MCF 10A (cell line): ENCODE data around the gene SLC35G6. TPM values are rescaled to one million over a fixed set of nuclear protein-coding genes. Genes with fewer than 3 reads are reported as not detected.

ENCODE experiments used
- BruUV-seq: library from RNA; stranded (reverse); fragments of 400-500 nt; replicated peaks from 2 replicates; lab custom pipeline; 2021; lab: Mats Ljungman, UMichigan
- CTCF ChIA-PET: fragments of 300-600 bp; sonication (Branson Sonifier 250); formaldehyde crosslinking; extraction: SDS; loops from one replicate; lab custom pipeline; 2021; ENCODE audit warnings: antibody characterized with exemption, inconsistent platforms; lab: Yijun Ruan, JAX
- POLR2A ChIA-PET: fragments of 300-600, 350-650 bp; sonication (Branson Sonifier 250); formaldehyde crosslinking; extraction: SDS; loops from one replicate; lab custom pipeline; 2020; ENCODE audit warnings: antibody characterized with exemption, inconsistent platforms; lab: Yijun Ruan, JAX
- DNase-seq: peaks from one replicate; pipeline ENCODE4 v3.0.0-alpha.2; 2018; ENCODE audit not compliant: unreplicated experiment
- H3K27ac Mint-ChIP-seq: one replicate; pipeline ENCODE4 v1.8.0; 2022; ENCODE audit warnings: mild to moderate bottlenecking, low read depth, mixed read lengths; ENCODE audit not compliant: unreplicated experiment
- H3K27me3 Mint-ChIP-seq: one replicate; pipeline ENCODE4 v1.8.0; 2022; ENCODE audit warnings: mixed read lengths; ENCODE audit not compliant: insufficient read depth, unreplicated experiment
- H3K36me3 Mint-ChIP-seq: one replicate; pipeline ENCODE4 v1.8.0; 2022; ENCODE audit warnings: mild to moderate bottlenecking, moderate library complexity, mixed read lengths; ENCODE audit not compliant: insufficient read depth, unreplicated experiment
- H3K4me1 Mint-ChIP-seq: one replicate; pipeline ENCODE4 v1.8.0; 2022; ENCODE audit warnings: mixed read lengths; ENCODE audit not compliant: insufficient read depth, unreplicated experiment
- H3K4me3 Mint-ChIP-seq: one replicate; pipeline ENCODE4 v1.8.0; 2022; ENCODE audit warnings: mild to moderate bottlenecking, moderate library complexity, mixed read lengths; ENCODE audit not compliant: unreplicated experiment
- H3K9me3 Mint-ChIP-seq: one replicate; pipeline ENCODE4 v1.8.0; 2022; ENCODE audit warnings: mixed read lengths; ENCODE audit not compliant: unreplicated experiment
- CTCF ChIP-seq: fragments of 200-600 bp; IDR thresholded peaks from one replicate; pipeline ENCODE4 v1.8.0; 2022; ENCODE audit warnings: antibody characterized with exemption, mild to moderate bottlenecking; ENCODE audit not compliant: unreplicated experiment
- intact Hi-C: fragments of 100-400 bp; cut with micrococcal nuclease; formaldehyde crosslinking; loops from 2 replicates; pipeline ENCODE4 v1.14.1; 2022
- total RNA-seq: library from RNA; stranded (reverse); gene quantifications from 2 replicates; pipeline ENCODE4 v1.2.3, GENCODE V29; 2022

SLC35G6 gene
- total RNA-seq, 1 experiment from 2014 or later, result not detected

- peak; percentile 82 for DNase-seq
- no peaks in the 10 kb centered on the region for H3K27me3 Mint-ChIP-seq
- BruUV-seq, result no TSS peak
- H3K4me3 Mint-ChIP-seq, result peak overlapping the region; percentile 81
- ChIA-PET POLR2A (interaction anchor here (0.6 to 8.9 kb wide), 27 partner anchors 7 to 749 kb away, joined by 3 to 115 read pairs (median 6); partner anchors contain the start of genes CTDNEP1, KCTD11, MPDU1 and NAA38), CTCF (interaction anchor here (0.6 to 3.8 kb wide), 42 partner anchors 9 to 653 kb away, joined by 3 to 57 read pairs (median 4); partner anchors contain the start of genes KCTD11, PLSCR3, POLR2A and SENP3)
- H3K9me3 Mint-ChIP-seq, result no peaks in the 10 kb centered on the region
- peaks cover 12% of the 10 kb centered on the region for H3K4me1 Mint-ChIP-seq
- peak; percentile 83 for TF ChIP-seq CTCF
- intact Hi-C loops, result loop anchor here (1.0 to 10.0 kb wide), 4 partner anchors 14 to 389 kb away; partner anchors contain the start of genes SENP3, TP53 and WRAP53
- H3K27ac Mint-ChIP-seq, result peak overlapping the region; percentile 92
- no peaks in the 10 kb centered on the region for H3K36me3 Mint-ChIP-seq
These were observed 44.5 kb upstream of the SLC35G6 start for GRCh38 chr17:7436556-7437368.

GRCh38 chr17:7437369-7437863 lies 43.8 kb upstream of the SLC35G6 start:
- peaks cover 12% of the 10 kb centered on the region for H3K4me1 Mint-ChIP-seq
- intact Hi-C loops, result loop anchor here (1.0 to 10.0 kb wide), 4 partner anchors 13 to 390 kb away; partner anchors contain the start of genes SENP3, TP53 and WRAP53
- H3K27ac Mint-ChIP-seq, result peak overlapping the region; percentile 92
- CTCF ChIA-PET, result interaction anchor here (0.6 to 3.8 kb wide), 31 partner anchors 8 to 653 kb away, joined by 3 to 57 read pairs (median 5); partner anchors contain the start of genes KCTD11, POLR2A, SENP3 and SPEM2
- no peaks in the 10 kb centered on the region for H3K36me3 Mint-ChIP-seq
- peak overlapping the region; percentile 81 for H3K4me3 Mint-ChIP-seq
- H3K27me3 Mint-ChIP-seq, result no peaks in the 10 kb centered on the region
- TF ChIP-seq CTCF, result no peak
- BruUV-seq, result no TSS peak
- H3K9me3 Mint-ChIP-seq, result no peaks in the 10 kb centered on the region
- POLR2A ChIA-PET, result interaction anchor here (0.6 to 8.9 kb wide), 16 partner anchors 15 to 749 kb away, joined by 3 to 115 read pairs (median 16); partner anchors contain the start of genes KCTD11, NEURL4, POLR2A and SENP3
- no peak for DNase-seq

- BruUV-seq, result no TSS peak
- H3K27ac Mint-ChIP-seq, result no peak overlapping the region
- H3K4me1 Mint-ChIP-seq, result peaks cover 12% of the 10 kb centered on the region
- ChIA-PET CTCF (interaction anchor here (0.7 to 3.8 kb wide), 7 partner anchors 16 to 151 kb away, joined by 3 to 57 read pairs (median 12); partner anchors contain the start of genes KCTD11, SENP3, TMEM256 and TMEM95), POLR2A (interaction anchor here (3.3 to 8.9 kb wide), 4 partner anchors 14 to 47 kb away, joined by 13 to 115 read pairs (median 57); partner anchors contain the start of genes POLR2A and ZBTB4)
- intact Hi-C loops, result loop anchor here (1.0 to 10.0 kb wide), 4 partner anchors 13 to 391 kb away; partner anchors contain the start of genes SENP3, TP53 and WRAP53
- H3K4me3 Mint-ChIP-seq, result peak overlapping the region; percentile 36
- no peak for TF ChIP-seq CTCF
- H3K36me3 Mint-ChIP-seq, result no peaks in the 10 kb centered on the region
- no peaks in the 10 kb centered on the region for H3K27me3 Mint-ChIP-seq
- no peaks in the 10 kb centered on the region for H3K9me3 Mint-ChIP-seq
- DNase-seq, result no peak
These were observed 43.2 kb upstream of the SLC35G6 start for GRCh38 chr17:7437950-7438614.
